RCC 7860 (cell line): Measurements from ENCODE around the gene CYP2C9.

Experiments used
- DNase-seq: peaks from one replicate; pipeline ENCODE4 v3.0.0-alpha.2; 2015; ENCODE audit warnings: low spot score
- FAIRE-seq: peaks from 2 replicates; lab custom pipeline; 2012; peaks lifted over from hg19 to GRCh38; lab: Jason Lieb, UNC

CYP2C9 gene

DNA sequence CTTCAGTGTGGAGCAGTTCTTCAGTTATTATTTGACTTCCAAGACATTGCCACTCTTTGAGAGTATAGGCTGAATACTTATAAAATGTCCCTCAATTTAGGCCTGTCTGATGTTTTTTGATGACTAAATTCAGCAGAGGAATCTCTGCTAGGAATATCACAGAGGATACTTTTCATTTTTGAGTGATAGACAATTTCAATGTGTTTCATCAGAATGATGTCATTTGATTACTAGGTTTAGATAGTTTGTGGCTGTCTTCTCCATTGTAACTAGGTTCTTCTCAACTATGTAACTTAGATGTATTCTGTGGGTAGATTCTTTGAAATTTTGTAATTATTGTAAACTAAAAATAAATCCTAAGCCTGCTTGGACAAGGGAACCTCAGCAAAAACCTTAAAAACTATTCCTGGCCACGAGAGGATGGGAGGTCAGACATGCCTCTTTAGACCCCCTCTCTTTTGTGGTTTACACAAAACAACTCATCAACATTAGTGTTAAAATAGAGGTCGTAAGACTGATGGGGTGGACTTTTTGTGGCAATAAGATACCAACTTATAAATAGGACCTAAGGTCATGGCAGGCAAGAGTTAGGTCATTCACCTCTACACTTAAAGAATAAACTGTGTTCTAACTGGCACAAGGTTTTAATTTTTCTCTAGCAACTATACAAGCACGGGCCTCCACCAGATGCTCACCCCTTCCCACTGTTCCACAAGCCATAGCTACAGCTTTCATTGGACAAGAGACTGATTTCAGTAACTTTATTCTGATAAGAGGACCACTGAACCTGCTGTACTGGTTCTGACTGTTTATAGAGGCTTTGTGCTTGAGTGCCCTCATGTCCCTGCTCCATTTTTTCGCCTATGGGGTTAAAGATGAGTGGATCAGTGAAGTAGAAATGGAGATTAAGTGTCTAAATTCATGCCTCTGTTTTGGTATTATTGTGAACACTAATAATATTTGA lies 97.2 kb downstream of the CYP2C9 start:
- FAIRE-seq (no peak), DNase-seq (no peak)

DNA sequence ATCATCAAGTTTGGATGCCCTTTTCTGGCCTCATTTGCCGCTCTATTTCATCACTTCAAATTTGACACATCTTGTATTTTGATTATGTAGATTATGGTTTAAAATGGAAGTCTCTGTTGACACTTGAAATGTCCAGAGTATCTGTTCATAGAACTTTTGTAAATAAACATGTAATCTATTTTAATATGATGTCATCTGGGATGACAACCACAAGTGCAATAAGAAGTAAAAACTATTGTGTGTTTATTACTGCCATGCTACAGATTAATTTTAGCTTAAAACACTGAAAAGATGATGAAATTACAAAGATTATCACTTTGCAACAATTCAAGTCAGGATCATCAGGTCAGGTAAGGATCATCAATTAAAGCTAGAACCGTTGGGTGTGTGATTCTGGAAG lies 100.8 kb downstream of the CYP2C9 start:
- DNase-seq (no peak), FAIRE-seq (no peak)
